Activated T-helper 2 cell treated with anti-CD3 and anti-CD28 coated beads, Interferon-gamma antibody, Interleukin-2, Interleukin-4, amounts not matched to agents 10 μg/mL and 5 μg/mL and 100 μg/mL, durations not matched to agents 14 hours and 24 hours and 36 hours (primary cell): ENCODE measurements around the gene PTOV1. TPM values are rescaled to one million over a fixed set of nuclear protein-coding genes. Genes with fewer than 3 reads are reported as not detected.
A peak's percentile ranks its signal among the peaks of the same experiment; 100 is the strongest.

ENCODE experiments used
- DNase-seq: peaks from one replicate; pipeline ENCODE4 v3.0.0; 2021; ENCODE audit warnings: low spot score
- H3K27ac Mint-ChIP-seq: one replicate; pipeline ENCODE4 v1.8.0; 2021; ENCODE audit warnings: mixed read lengths
- H3K27me3 Mint-ChIP-seq: one replicate; pipeline ENCODE4 v1.8.0; 2021; ENCODE audit warnings: low read depth, mixed read lengths
- H3K36me3 Mint-ChIP-seq: one replicate; pipeline ENCODE4 v1.8.0; 2021; ENCODE audit warnings: low read depth, mixed read lengths
- H3K4me1 Mint-ChIP-seq: one replicate; pipeline ENCODE4 v1.8.0; 2021; ENCODE audit warnings: low read depth, mixed read lengths
- H3K4me3 Mint-ChIP-seq: one replicate; pipeline ENCODE4 v1.8.0; 2021; ENCODE audit warnings: low read depth, mild to moderate bottlenecking, moderate library complexity, mixed read lengths
- H3K9me3 Mint-ChIP-seq: one replicate; pipeline ENCODE4 v1.8.0; 2021; ENCODE audit warnings: mixed read lengths
- intact Hi-C: fragments of 100-400 bp; cut with micrococcal nuclease; formaldehyde crosslinking; loops from one replicate; pipeline ENCODE4 v1.15.1; 2023
- total RNA-seq: library from RNA; stranded (reverse); gene quantifications from 2 replicates; pipeline ENCODE4 v1.2.3, GENCODE V29; 2022

The PTOV1 gene
- total RNA-seq, 1 donor from 2014 or later: 127 TPM

GRCh38 chr19:49859682-49860335 is 8.8 kb downstream of the PTOV1 start:
- Mint-ChIP-seq H3K4me1 (peaks cover 2% of the 10 kb centered on the region), H3K36me3 (peaks cover 50% of the 10 kb centered on the region), H3K9me3 (no peaks in the 10 kb centered on the region), H3K27ac (no peak overlapping the region), H3K27me3 (no peaks in the 10 kb centered on the region), H3K4me3 (no peak overlapping the region)
- intact Hi-C loops: no loop called here
- no peak for DNase-seq

GRCh38 chr19:49860336-49861102 is 9.6 kb downstream of the PTOV1 start:
- H3K4me3 Mint-ChIP-seq: no peak overlapping the region
- H3K27me3 Mint-ChIP-seq: no peaks in the 10 kb centered on the region
- peaks cover 4% of the 10 kb centered on the region for H3K4me1 Mint-ChIP-seq
- no peaks in the 10 kb centered on the region for H3K9me3 Mint-ChIP-seq
- intact Hi-C loops: no loop called here
- peaks cover 52% of the 10 kb centered on the region for H3K36me3 Mint-ChIP-seq
- H3K27ac Mint-ChIP-seq: no peak overlapping the region
- DNase-seq: no peak

- no peak for DNase-seq
- intact Hi-C loops: no loop called here
- no peak overlapping the region for H3K27ac Mint-ChIP-seq
These were observed 10.1 kb downstream of the PTOV1 start for GRCh38 chr19:49861107-49861506.

GRCh38 chr19:49861541-49862378 is 10.8 kb downstream of the PTOV1 start:
- Mint-ChIP-seq H3K27ac (no peak overlapping the region), H3K4me1 (peaks cover 13% of the 10 kb centered on the region), H3K9me3 (no peaks in the 10 kb centered on the region), H3K4me3 (no peak overlapping the region), H3K36me3 (peaks cover 57% of the 10 kb centered on the region), H3K27me3 (no peaks in the 10 kb centered on the region)
- no peak for DNase-seq
- intact Hi-C loops: no loop called here

More at GRCh38 chr19:49861107-49861506, 10.1 kb downstream of the PTOV1 start:
- Mint-ChIP-seq H3K36me3 (peaks cover 51% of the 10 kb centered on the region), H3K27me3 (no peaks in the 10 kb centered on the region), H3K4me1 (peaks cover 8% of the 10 kb centered on the region), H3K4me3 (no peak overlapping the region), H3K9me3 (no peaks in the 10 kb centered on the region)

GRCh38 chr19:49862391-49863253 is 11.7 kb downstream of the PTOV1 start:
- intact Hi-C loops: no loop called here
- Mint-ChIP-seq H3K4me3 (no peak overlapping the region), H3K27ac (no peak overlapping the region), H3K9me3 (no peaks in the 10 kb centered on the region), H3K36me3 (peaks cover 55% of the 10 kb centered on the region), H3K4me1 (peaks cover 16% of the 10 kb centered on the region), H3K27me3 (no peaks in the 10 kb centered on the region)
- no peak for DNase-seq

GRCh38 chr19:49863254-49863934 is 12.4 kb downstream of the PTOV1 start:
- Mint-ChIP-seq H3K27me3 (no peaks in the 10 kb centered on the region), H3K9me3 (no peaks in the 10 kb centered on the region), H3K36me3 (peaks cover 55% of the 10 kb centered on the region), H3K4me3 (no peak overlapping the region), H3K4me1 (peaks cover 17% of the 10 kb centered on the region), H3K27ac (no peak overlapping the region)
- DNase-seq: no peak
- intact Hi-C loops: no loop called here

GRCh38 chr19:49863935-49864320 is 13.0 kb downstream of the PTOV1 start:
- Mint-ChIP-seq H3K27ac (no peak overlapping the region), H3K27me3 (no peaks in the 10 kb centered on the region), H3K4me1 (peaks cover 17% of the 10 kb centered on the region), H3K9me3 (no peaks in the 10 kb centered on the region), H3K36me3 (peaks cover 55% of the 10 kb centered on the region), H3K4me3 (peak overlapping the region; percentile 26)
- no peak for DNase-seq
- intact Hi-C loops: no loop called here

- intact Hi-C loops: loop anchor here (5.0 kb wide), 1 partner anchor 188 kb away; the partner anchor contains the start of gene PRMT1
- Mint-ChIP-seq H3K9me3 (no peaks in the 10 kb centered on the region), H3K27ac (no peak overlapping the region), H3K4me3 (no peak overlapping the region), H3K36me3 (peaks cover 53% of the 10 kb centered on the region), H3K27me3 (no peaks in the 10 kb centered on the region), H3K4me1 (peaks cover 17% of the 10 kb centered on the region)
- DNase-seq: no peak
These were observed 13.9 kb downstream of the PTOV1 start for GRCh38 chr19:49864890-49865289.

- H3K4me3 Mint-ChIP-seq: no peak within 1 kb of the TSS
- H3K27me3 Mint-ChIP-seq: no peaks in the 10 kb centered on the region
- peak; percentile 86 for DNase-seq
- H3K4me1 Mint-ChIP-seq: peaks cover 28% of the 10 kb centered on the region
- peaks cover 40% of the 10 kb centered on the region for H3K36me3 Mint-ChIP-seq
- peak within 1 kb of the TSS; percentile 33 for H3K27ac Mint-ChIP-seq
- intact Hi-C loops: loop anchor here (1.0 to 5.0 kb wide), 3 partner anchors 16 to 190 kb away; partner anchors contain the start of genes PRMT1 and PTOV1
- no peaks in the 10 kb centered on the region for H3K9me3 Mint-ChIP-seq
These were observed 16.2 kb downstream of the PTOV1 start, which contains the start of gene PNKP for GRCh38 chr19:49866933-49867782. Gene PNKP (minus strand): TSS chr19:49867576. CDS start chr19:49867204, 372 bp downstream.

GRCh38 chr19:49869009-49869483 is 18.1 kb downstream of the PTOV1 start:
- Mint-ChIP-seq H3K4me3 (no peak overlapping the region), H3K36me3 (peaks cover 31% of the 10 kb centered on the region), H3K4me1 (peaks cover 27% of the 10 kb centered on the region), H3K9me3 (no peaks in the 10 kb centered on the region), H3K27me3 (no peaks in the 10 kb centered on the region), H3K27ac (no peak overlapping the region)
- intact Hi-C loops: loop anchor here (1.0 to 5.0 kb wide), 3 partner anchors 8 to 192 kb away; partner anchors contain the start of genes AKT1S1, PRMT1, TBC1D17 and VRK3
- DNase-seq: no peak
